HG03139 (cell line): Measurements from ENCODE around the gene WEE1.
"Not testable (repeated sequence)": the region's sequence is repeated elsewhere in the genome, so short reads cannot be mapped to it uniquely, and the experiment has no call there.

Experiments used
- ATAC-seq: cut with Tn5 transposase; IDR thresholded peaks from one replicate; pipeline ENCODE4 v1.9.1; 2021; ENCODE audit not compliant: unreplicated experiment

Gene WEE1

GRCh38 chr11:9619004-9619403 is 45.5 kb downstream of the WEE1 start:
- ATAC-seq: no peak

- no peak for ATAC-seq
Measured at GRCh38 chr11:9619971-9620370, 46.5 kb downstream of the WEE1 start.

GRCh38 chr11:9622353-9622752 is 48.9 kb downstream of the WEE1 start:
- not testable (repeated sequence) for ATAC-seq

GRCh38 chr11:9623053-9623452 is 49.6 kb downstream of the WEE1 start:
- not testable (repeated sequence) for ATAC-seq

GRCh38 chr11:9624448-9624847 is 51.0 kb downstream of the WEE1 start:
- ATAC-seq: no peak

- no peak for ATAC-seq
Measured at GRCh38 chr11:9625162-9625561, 51.7 kb downstream of the WEE1 start.

GRCh38 chr11:9625728-9626127 is 52.3 kb downstream of the WEE1 start:
- no peak for ATAC-seq

- no peak for ATAC-seq
Measured at GRCh38 chr11:9626496-9627394, 53.3 kb downstream of the WEE1 start.

GRCh38 chr11:9629064-9629463 is 55.6 kb downstream of the WEE1 start:
- ATAC-seq: no peak

- no peak for ATAC-seq
Measured at GRCh38 chr11:9633679-9634078, 60.2 kb downstream of the WEE1 start.

GRCh38 chr11:9636691-9637090 is 63.2 kb downstream of the WEE1 start:
- ATAC-seq: no peak

- ATAC-seq: no peak
Measured at GRCh38 chr11:9639099-9639498, 65.6 kb downstream of the WEE1 start.
